ENCODE data around the gene NKAIN1.

NKAIN1 gene

GRCh38 chr1:31135973-31136600, 103.6 kb downstream of the NKAIN1 start:
- no peak overlapping the region for H3K27ac ChIP-seq (ENCODE audit: low read depth, low read length)
- H3K4me3 ChIP-seq (ENCODE audit: low read length), result no peak overlapping the region
- H3K79me2 ChIP-seq (ENCODE audit: control insufficient read depth, low read length), result no peaks in the 10 kb centered on the region
- no peaks in the 10 kb centered on the region for H3K9me2 ChIP-seq (replicated peaks; ENCODE audit: control insufficient read depth, low read length)
- no peaks in the 10 kb centered on the region for H3F3A ChIP-seq (ENCODE audit: control insufficient read depth, insufficient read depth)
- no peaks in the 10 kb centered on the region for H3K9me3 ChIP-seq (ENCODE audit: control insufficient read depth, insufficient read depth, low read length)
- H3K36me3 ChIP-seq (ENCODE audit: control insufficient read depth, low read length), result no peaks in the 10 kb centered on the region
- H3K4me2 ChIP-seq (ENCODE audit: low read length), result no peak overlapping the region
- H3K4me1 ChIP-seq (ENCODE audit: control insufficient read depth, low read length), result no peaks in the 10 kb centered on the region
- no peak for TF ChIP-seq CTCF (IDR thresholded peaks at IDR 0.05; ENCODE audit: low read depth, low read length, poor library complexity, severe bottlenecking)
- no peak for TF ChIP-seq EZH2phosphoT487 (IDR thresholded peaks at IDR 0.05; ENCODE audit: borderline replicate concordance, low read length)
- no peaks in the 10 kb centered on the region for H3K27me3 ChIP-seq (ENCODE audit: control insufficient read depth, low read length)
- no peaks in the 10 kb centered on the region for H4K20me1 ChIP-seq (ENCODE audit: control insufficient read depth, insufficient read depth, low read depth, low read length)

- Histone ChIP-seq H3K9me3 (ENCODE audit: control insufficient read depth, insufficient read depth, low read length) (no peaks in the 10 kb centered on the region), H3F3A (ENCODE audit: control insufficient read depth, insufficient read depth) (no peaks in the 10 kb centered on the region), H3K27ac (ENCODE audit: low read depth, low read length) (no peak overlapping the region), H3K9me2 (replicated peaks; ENCODE audit: control insufficient read depth, low read length) (no peaks in the 10 kb centered on the region), H3K36me3 (ENCODE audit: control insufficient read depth, low read length) (no peaks in the 10 kb centered on the region), H3K4me3 (ENCODE audit: low read length) (no peak overlapping the region), H3K27me3 (ENCODE audit: control insufficient read depth, low read length) (no peaks in the 10 kb centered on the region), H4K20me1 (ENCODE audit: control insufficient read depth, insufficient read depth, low read depth, low read length) (no peaks in the 10 kb centered on the region), H3K4me2 (ENCODE audit: low read length) (no peak overlapping the region), H3K79me2 (ENCODE audit: control insufficient read depth, low read length) (no peaks in the 10 kb centered on the region), H3K4me1 (ENCODE audit: control insufficient read depth, low read length) (no peaks in the 10 kb centered on the region)
- TF ChIP-seq EZH2phosphoT487 (IDR thresholded peaks at IDR 0.05; ENCODE audit: borderline replicate concordance, low read length) (no peak), CTCF (IDR thresholded peaks at IDR 0.05; ENCODE audit: low read depth, low read length, poor library complexity, severe bottlenecking) (no peak)
These were observed 106.3 kb downstream of the NKAIN1 start for GRCh38 chr1:31133368-31133767.

Measured in DOHH2 (cell line).